ENCODE measurements around the gene FBXL14. TPM values are rescaled to one million over a fixed set of nuclear protein-coding genes. Genes with fewer than 3 reads are reported as not detected.

Gene FBXL14
- total RNA-seq, 3 donors from 2014 or later (not counting 1 experiment from before 2014, with no cell fraction given) = 18.7 to 24.9 (median 22.8) TPM

- H3K9me3 ChIP-seq (ENCODE audit: control insufficient read depth, insufficient read depth, low read length) = no peaks in the 10 kb centered on the region
- H3K4me1 Mint-ChIP-seq = peaks cover 5 to 6% of the 10 kb centered on the region in 2 donors
- ATAC-seq (peak in 1 of 3 donors; percentile 26), DNase-seq (no peak)
- no peaks in the 10 kb centered on the region for H3K9me3 Mint-ChIP-seq
- H3K4me3 Mint-ChIP-seq = no peak overlapping the region
- H3K27ac ChIP-seq (ENCODE audit: low read length) = no peak overlapping the region
- no peaks in the 10 kb centered on the region for H3K36me3 Mint-ChIP-seq
- no peak for TF ChIP-seq CTCF (IDR thresholded peaks at IDR 0.05)
- H3K4me1 ChIP-seq (ENCODE audit: control insufficient read depth, insufficient read depth, low read length) = no peaks in the 10 kb centered on the region
- H3K36me3 ChIP-seq (ENCODE audit: control insufficient read depth, insufficient read depth, low read length) = no peaks in the 10 kb centered on the region
- WGBS (ENCODE audit: insufficient coverage) = 79% methylated on average over 14 of the region's 15 CpGs
- peaks cover 16 to 18% of the 10 kb centered on the region in 2 donors for H3K27me3 Mint-ChIP-seq (ENCODE audit: low read depth in 2 of 2)
- no peak overlapping the region for H3K4me3 ChIP-seq (ENCODE audit: low read length)
- no peaks in the 10 kb centered on the region for H3K27me3 ChIP-seq (ENCODE audit: control insufficient read depth, insufficient read depth, low read length)
- intact Hi-C loops (cut with micrococcal nuclease) = no loop called here
- no peak overlapping the region for H3K27ac Mint-ChIP-seq
Measured at GRCh38 chr12:1573960-1574864, 20.2 kb downstream of the FBXL14 start.

DNA sequence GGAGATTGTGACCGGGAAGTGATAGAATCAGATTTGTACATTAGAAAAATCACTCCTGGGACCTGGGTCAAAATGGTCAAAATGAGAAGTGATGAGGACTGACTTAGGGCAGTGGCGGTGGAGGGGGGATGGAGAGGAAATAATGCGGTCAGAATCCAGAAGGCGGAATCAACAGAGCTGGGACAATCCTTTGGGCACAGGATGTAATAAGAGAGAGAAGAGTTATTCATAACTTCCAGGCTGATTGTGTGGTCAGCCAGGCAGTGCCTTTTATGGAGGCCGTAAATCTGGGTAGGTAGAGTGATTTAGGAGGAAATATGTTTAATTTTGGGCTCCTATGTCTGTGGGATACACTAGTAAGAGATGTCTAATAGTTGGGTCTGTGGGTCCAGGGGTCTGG is 21.6 kb downstream of the FBXL14 start:
- H3K4me3 Mint-ChIP-seq = no peak overlapping the region

DNA sequence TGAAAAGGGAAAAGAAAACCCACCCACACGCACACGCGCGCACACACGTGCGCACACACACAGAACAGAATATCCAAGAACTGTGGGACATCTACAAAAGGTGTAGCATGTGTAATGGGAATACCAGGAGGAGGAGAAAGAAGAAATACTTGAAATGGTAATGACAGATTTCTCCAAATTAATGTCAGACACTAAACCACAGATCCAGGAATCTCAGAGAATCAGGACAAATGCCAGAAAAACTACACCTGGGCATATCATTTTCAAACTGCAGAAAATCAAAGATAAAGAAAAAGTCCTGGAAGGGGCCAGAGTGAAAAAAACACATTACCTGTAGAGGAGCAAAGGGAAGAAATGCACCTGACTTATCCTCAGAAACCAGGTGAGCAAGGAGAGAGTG is 26.5 kb downstream of the FBXL14 start:
- no peaks in the 10 kb centered on the region for H3K36me3 Mint-ChIP-seq
- Histone ChIP-seq H3K4me1 (ENCODE audit: control insufficient read depth, insufficient read depth, low read length) (no peaks in the 10 kb centered on the region), H3K27ac (ENCODE audit: low read length) (no peak overlapping the region), H3K27me3 (ENCODE audit: control insufficient read depth, insufficient read depth, low read length) (no peaks in the 10 kb centered on the region), H3K4me3 (ENCODE audit: low read length) (no peak overlapping the region), H3K36me3 (ENCODE audit: control insufficient read depth, insufficient read depth, low read length) (no peaks in the 10 kb centered on the region), H3K9me3 (ENCODE audit: control insufficient read depth, insufficient read depth, low read length) (no peaks in the 10 kb centered on the region)
- no peak for TF ChIP-seq CTCF (IDR thresholded peaks at IDR 0.05)
- intact Hi-C loops (cut with micrococcal nuclease) = no loop called here
- no peak for ATAC-seq
- no peak overlapping the region for H3K4me3 Mint-ChIP-seq
- DNase-seq = no peak
- no CpG with 5 or more reads among the region's 6 CpGs for WGBS (ENCODE audit: insufficient coverage)
- no peaks in the 10 kb centered on the region for H3K4me1 Mint-ChIP-seq
- no peak overlapping the region for H3K27ac Mint-ChIP-seq
- no peaks in the 10 kb centered on the region for H3K9me3 Mint-ChIP-seq
- H3K27me3 Mint-ChIP-seq (ENCODE audit: low read depth in 2 of 2) = peaks cover 13 to 16% of the 10 kb centered on the region in 2 donors

More for the DNA sequence above, 21.6 kb downstream of the FBXL14 start:
- no peaks in the 10 kb centered on the region for H3K36me3 Mint-ChIP-seq
- Histone ChIP-seq H3K4me3 (ENCODE audit: low read length) (no peak overlapping the region), H3K4me1 (ENCODE audit: control insufficient read depth, insufficient read depth, low read length) (no peaks in the 10 kb centered on the region), H3K9me3 (ENCODE audit: control insufficient read depth, insufficient read depth, low read length) (no peaks in the 10 kb centered on the region), H3K36me3 (ENCODE audit: control insufficient read depth, insufficient read depth, low read length) (no peaks in the 10 kb centered on the region), H3K27me3 (ENCODE audit: control insufficient read depth, insufficient read depth, low read length) (no peaks in the 10 kb centered on the region), H3K27ac (ENCODE audit: low read length) (no peak overlapping the region)
- DNase-seq = no peak
- no peaks in the 10 kb centered on the region for H3K9me3 Mint-ChIP-seq
- 72% methylated on average over 5 of the region's 5 CpGs for WGBS (ENCODE audit: insufficient coverage)
- peaks cover 5 to 6% of the 10 kb centered on the region in 2 donors for H3K4me1 Mint-ChIP-seq
- no peak for ATAC-seq
- H3K27ac Mint-ChIP-seq = no peak overlapping the region
- intact Hi-C loops (cut with micrococcal nuclease) = no loop called here
- TF ChIP-seq CTCF (IDR thresholded peaks at IDR 0.05) = no peak
- H3K27me3 Mint-ChIP-seq (ENCODE audit: low read depth in 2 of 2) = peaks cover 21% of the 10 kb centered on the region in 2 donors
